ENCODE measurements around the gene SHPK.

The SHPK gene

GRCh38 chr17:3572231-3572630 is 63.8 kb downstream of the SHPK start:
- Histone ChIP-seq H3K27me3 (ENCODE audit: insufficient read depth, poor library complexity, severe bottlenecking) (no peaks in the 10 kb centered on the region), H3K27ac (replicated peaks) (no peak overlapping the region), H3K4me3 (replicated peaks; ENCODE audit: insufficient read depth, low read length) (no peak overlapping the region)
- DNase-seq (ENCODE audit: low read depth in 1 of 2, low spot score in 1 of 2), result no peak
- TF ChIP-seq SPI1 (IDR thresholded peaks at IDR 0.05; ENCODE audit: borderline replicate concordance, low read depth), result no peak
- TF ChIP-seq POLR2AphosphoS5 (IDR thresholded peaks at IDR 0.05; ENCODE audit: low read depth), result no peak
- TF ChIP-seq GABPA (IDR thresholded peaks at IDR 0.05; ENCODE audit: low read depth), result no peak
- TF ChIP-seq, protein P1, sequence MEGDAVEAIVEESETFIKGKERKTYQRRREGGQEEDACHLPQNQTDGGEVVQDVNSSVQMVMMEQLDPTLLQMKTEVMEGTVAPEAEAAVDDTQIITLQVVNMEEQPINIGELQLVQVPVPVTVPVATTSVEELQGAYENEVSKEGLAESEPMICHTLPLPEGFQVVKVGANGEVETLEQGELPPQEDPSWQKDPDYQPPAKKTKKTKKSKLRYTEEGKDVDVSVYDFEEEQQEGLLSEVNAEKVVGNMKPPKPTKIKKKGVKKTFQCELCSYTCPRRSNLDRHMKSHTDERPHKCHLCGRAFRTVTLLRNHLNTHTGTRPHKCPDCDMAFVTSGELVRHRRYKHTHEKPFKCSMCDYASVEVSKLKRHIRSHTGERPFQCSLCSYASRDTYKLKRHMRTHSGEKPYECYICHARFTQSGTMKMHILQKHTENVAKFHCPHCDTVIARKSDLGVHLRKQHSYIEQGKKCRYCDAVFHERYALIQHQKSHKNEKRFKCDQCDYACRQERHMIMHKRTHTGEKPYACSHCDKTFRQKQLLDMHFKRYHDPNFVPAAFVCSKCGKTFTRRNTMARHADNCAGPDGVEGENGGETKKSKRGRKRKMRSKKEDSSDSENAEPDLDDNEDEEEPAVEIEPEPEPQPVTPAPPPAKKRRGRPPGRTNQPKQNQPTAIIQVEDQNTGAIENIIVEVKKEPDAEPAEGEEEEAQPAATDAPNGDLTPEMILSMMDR (IDR thresholded peaks at IDR 0.05; ENCODE audit: insufficient read depth, low read length), result no peak
- no peak for TF ChIP-seq REST (IDR thresholded peaks at IDR 0.05; ENCODE audit: insufficient replicate concordance, low read depth)

- H3K27ac ChIP-seq (replicated peaks), result no peak overlapping the region
- no peaks in the 10 kb centered on the region for H3K27me3 ChIP-seq (ENCODE audit: insufficient read depth, poor library complexity, severe bottlenecking)
- no peak for DNase-seq (ENCODE audit: low read depth in 1 of 2, low spot score in 1 of 2)
- no peak overlapping the region for H3K4me3 ChIP-seq (replicated peaks; ENCODE audit: insufficient read depth, low read length)
- TF ChIP-seq SPI1 (IDR thresholded peaks at IDR 0.05; ENCODE audit: borderline replicate concordance, low read depth), result no peak
Measured at GRCh38 chr17:3571043-3571900, 64.8 kb downstream of the SHPK start.

DNA sequence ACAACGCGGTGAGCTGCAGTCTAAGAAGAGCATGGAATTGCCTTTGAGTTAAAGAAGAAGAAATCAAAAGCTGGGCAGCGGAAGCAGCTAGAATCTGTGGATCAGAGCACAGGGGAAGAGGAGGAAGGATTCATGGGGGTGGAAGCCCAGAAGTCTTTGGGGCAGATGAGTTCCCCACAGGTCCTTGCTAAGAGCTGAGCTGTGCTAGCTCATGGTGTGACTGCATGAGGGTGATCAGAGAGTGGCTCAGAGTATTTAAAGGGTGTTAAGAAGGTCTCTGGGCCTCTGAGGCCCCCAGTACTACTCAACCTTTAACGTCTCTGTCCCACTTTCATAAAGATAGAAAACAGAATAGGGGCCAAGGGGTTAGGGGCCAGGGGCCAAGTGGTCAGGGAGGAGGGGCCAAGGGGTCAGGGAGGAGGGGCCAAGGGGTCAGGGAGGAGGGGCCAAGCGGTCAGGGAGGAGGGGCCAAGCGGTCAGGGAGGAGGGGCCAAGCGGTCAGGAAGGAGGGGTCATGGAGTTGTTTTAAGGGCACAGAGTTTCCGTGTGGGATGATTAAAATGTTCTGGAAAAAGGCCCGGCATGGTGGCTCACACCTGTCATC is 66.4 kb downstream of the SHPK start:
- no peak overlapping the region for H3K27ac ChIP-seq (replicated peaks)
- DNase-seq (ENCODE audit: low read depth in 1 of 2, low spot score in 1 of 2), result no peak
- no peak for TF ChIP-seq SPI1 (IDR thresholded peaks at IDR 0.05; ENCODE audit: borderline replicate concordance, low read depth)
- no peak for TF ChIP-seq POLR2AphosphoS5 (IDR thresholded peaks at IDR 0.05; ENCODE audit: low read depth)
- no peak for TF ChIP-seq REST (IDR thresholded peaks at IDR 0.05; ENCODE audit: insufficient replicate concordance, low read depth)
- TF ChIP-seq, protein P1 (IDR thresholded peaks at IDR 0.05; ENCODE audit: insufficient read depth, low read length), result no peak
- TF ChIP-seq GABPA (IDR thresholded peaks at IDR 0.05; ENCODE audit: low read depth), result no peak
- no peaks in the 10 kb centered on the region for H3K27me3 ChIP-seq (ENCODE audit: insufficient read depth, poor library complexity, severe bottlenecking)
- H3K4me3 ChIP-seq (replicated peaks; ENCODE audit: insufficient read depth, low read length), result no peak overlapping the region

GRCh38 chr17:3566551-3566950 is 69.5 kb downstream of the SHPK start:
- DNase-seq (ENCODE audit: low read depth in 1 of 2, low spot score in 1 of 2), result no peak
- H3K4me3 ChIP-seq (replicated peaks; ENCODE audit: insufficient read depth, low read length), result no peak overlapping the region
- TF ChIP-seq SPI1 (IDR thresholded peaks at IDR 0.05; ENCODE audit: borderline replicate concordance, low read depth), result no peak
- TF ChIP-seq GABPA (IDR thresholded peaks at IDR 0.05; ENCODE audit: low read depth), result no peak
- TF ChIP-seq REST (IDR thresholded peaks at IDR 0.05; ENCODE audit: insufficient replicate concordance, low read depth), result no peak
- no peak for TF ChIP-seq POLR2AphosphoS5 (IDR thresholded peaks at IDR 0.05; ENCODE audit: low read depth)
- TF ChIP-seq, protein P1 (IDR thresholded peaks at IDR 0.05; ENCODE audit: insufficient read depth, low read length), result no peak
- H3K27ac ChIP-seq (replicated peaks), result no peak overlapping the region
- H3K27me3 ChIP-seq (ENCODE audit: insufficient read depth, poor library complexity, severe bottlenecking), result no peaks in the 10 kb centered on the region
